CD4-positive, alpha-beta T cell treated with Interleukin-2 at 100 ng/mL for 4 hours (primary cell): ENCODE data around the gene C2orf68.
"Not testable (repeated sequence)": the region's sequence is repeated elsewhere in the genome, so short reads cannot be mapped to it uniquely, and the experiment has no call there.

Experiments
- DNase-seq: peaks from one replicate; pipeline ENCODE4 v3.0.0-alpha.2; 2020; ENCODE audit warnings: low spot score

Gene C2orf68, protein sequence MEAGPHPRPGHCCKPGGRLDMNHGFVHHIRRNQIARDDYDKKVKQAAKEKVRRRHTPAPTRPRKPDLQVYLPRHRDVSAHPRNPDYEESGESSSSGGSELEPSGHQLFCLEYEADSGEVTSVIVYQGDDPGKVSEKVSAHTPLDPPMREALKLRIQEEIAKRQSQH

DNA sequence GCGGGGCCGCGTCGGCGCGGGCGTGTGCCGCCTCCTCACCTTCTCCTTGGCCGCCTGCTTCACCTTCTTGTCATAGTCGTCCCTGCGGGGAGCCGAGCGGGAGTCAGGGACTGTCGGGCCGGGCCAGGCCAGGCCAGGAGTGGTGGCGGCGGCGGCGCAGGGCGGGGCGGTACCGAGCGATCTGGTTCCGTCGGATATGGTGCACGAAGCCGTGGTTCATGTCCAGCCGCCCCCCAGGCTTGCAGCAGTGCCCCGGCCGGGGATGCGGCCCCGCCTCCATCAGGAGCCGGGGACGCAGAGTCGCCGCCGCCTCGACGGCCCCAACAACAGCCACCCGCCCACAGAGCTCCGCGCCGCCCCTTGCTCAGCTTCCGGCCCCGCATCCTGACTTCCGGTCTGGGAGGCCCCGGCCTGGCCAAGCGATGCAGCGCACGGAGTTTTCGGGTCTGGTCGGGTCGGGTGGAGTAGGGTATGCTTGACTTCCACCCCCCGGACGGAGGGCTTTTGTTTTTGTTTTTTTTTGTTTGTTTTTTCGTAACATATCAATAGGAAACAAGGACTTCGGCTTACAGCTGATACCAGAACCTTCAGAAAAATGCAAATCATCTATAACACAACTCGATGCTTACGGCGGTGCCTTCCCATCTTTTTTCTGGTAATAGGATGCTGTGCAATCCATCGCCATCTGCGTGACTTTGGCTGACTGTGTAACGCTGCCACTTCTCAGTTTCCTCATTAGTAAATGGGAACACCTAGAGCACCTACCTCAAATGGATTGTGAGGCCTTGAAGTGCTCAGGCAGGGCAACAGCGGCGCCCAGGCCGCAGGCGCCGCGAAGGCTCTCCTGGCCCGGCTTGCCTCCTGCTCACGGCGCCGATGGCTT is at the start of gene C2orf68:
C2orf68 (minus strand) TSS at position 362 of the 883 bp plus-strand sequence; CDS start at position 280, 82 bp downstream.
- DNase-seq, result peak; percentile 85

DNA sequence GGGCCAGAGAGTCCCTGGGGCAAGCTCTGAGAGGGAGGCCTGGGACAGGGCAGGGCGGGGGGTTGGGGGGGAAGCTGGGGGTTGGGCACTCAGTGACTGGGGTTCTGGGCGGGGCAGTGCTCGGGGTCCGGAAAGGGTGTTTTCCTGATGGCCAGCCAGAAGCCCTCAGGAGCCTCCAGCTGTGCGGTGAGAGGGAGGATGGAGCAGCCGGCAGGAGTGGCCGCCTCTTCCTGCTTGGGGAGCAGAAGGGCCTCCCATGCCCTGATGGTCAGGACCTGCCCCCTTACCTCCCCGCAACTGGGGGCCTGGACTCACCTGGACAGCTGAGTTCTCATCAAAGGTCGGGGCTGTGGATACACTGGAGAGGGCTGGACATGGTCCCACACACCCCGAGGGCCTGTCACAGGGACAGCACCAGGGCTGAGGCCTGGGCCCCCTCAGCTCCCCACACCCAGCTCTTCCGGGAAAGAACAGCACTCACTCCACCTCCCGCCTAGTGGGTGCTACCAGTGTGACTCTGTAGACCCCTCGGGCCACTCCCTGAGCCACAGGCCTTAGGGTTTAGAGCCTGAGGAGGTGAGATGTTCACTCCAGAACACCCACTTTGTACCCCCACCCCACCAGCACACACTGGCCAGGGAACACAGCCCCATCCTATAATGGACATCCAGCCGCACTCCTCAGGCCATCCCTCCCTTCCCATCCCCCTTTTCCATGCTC is 49.4 kb upstream of the C2orf68 start:
- DNase-seq, result no peak

DNA sequence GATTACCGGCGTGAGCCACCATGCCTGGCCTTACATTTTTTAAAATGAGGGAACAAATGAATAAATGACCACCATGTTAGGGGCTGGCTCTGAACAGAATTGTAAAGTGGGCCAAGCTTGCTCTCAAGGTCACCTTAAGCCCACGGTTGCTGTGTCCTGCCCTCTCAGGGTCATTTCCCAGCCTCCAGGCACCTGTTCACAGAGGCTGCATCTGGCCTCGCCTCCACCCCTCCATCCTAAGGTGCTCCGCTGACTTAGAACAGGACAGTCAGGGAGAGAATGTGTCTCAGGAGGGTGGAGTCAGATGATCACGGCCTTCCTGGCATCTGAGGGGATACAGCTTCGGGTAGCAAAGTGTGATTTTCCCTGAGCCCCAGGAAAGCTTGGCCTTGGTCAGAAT is 48.9 kb upstream of the C2orf68 start:
- no peak for DNase-seq

DNA sequence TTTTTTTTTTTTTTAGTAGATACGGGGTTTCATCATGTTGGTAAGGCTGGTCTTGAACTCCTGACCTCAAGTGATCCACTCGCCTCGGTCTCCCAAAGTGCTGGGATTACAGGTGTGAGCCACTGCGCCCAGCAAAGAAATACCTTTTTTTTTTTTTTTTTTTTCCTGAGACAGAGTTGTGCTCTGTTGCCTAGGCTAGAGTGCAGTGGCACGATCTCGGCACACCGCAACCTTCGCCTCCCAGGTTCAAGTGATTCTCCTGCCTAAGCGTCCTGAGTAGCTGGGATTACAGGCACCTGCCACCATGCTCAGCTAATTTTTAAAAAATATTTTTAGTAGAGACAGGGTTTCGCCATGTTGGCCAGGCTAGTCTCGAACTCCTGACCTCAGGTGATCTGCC is 48.4 kb upstream of the C2orf68 start:
- DNase-seq, result not testable (repeated sequence)

DNA sequence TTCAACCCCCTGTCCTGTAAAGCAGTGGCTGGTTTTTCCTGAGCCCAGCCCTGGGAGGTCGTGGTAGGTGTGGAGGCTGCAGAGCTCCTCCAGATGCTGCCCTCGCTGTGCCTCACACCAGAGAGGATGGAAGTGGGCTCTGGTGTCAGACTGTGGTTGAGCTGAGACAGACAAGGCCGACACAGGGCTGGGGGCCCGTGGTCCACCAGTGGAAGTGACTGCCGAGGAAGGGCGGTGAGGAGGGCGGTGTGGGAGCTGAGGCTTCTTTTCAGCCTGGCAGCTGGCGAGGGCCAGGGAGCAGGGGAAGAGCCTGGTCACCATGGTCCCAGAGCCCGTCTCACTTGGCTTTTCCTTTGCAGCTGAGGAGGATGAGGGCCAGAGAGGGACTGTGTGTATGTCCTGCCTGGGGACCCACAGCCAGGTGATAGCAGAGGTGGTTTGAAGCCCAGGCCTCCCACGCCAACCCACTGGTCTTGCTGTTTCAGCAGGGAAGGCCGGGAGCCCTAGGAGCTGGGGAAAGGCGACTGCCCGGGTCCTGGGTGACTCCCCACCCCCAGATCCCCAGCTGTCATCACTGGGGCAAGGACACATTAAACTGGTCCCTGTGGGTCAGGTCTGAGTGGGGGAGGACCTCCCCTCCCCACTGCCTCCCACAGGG is 47.6 kb upstream of the C2orf68 start:
- no peak for DNase-seq

DNA sequence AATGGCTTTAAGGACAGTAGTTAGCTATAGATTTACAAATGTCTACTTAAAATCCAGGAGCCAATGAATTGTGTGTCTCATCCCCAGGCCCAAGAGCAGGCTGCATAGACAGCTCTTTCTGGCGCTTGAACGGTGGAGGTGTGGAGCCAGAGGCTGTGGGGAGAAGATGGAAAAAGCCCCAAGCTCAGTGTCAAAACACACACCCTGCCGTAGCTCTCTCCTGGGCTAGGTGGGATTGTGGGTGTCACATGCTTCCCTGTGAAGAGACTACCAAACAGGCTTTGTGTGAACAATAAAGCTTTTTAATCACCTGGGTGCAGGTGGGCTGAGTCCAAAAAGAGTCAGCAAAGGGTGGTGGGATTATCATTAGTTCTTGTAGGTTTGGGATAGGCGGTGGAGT is 45.5 kb upstream of the C2orf68 start:
- DNase-seq, result not testable (repeated sequence)

DNA sequence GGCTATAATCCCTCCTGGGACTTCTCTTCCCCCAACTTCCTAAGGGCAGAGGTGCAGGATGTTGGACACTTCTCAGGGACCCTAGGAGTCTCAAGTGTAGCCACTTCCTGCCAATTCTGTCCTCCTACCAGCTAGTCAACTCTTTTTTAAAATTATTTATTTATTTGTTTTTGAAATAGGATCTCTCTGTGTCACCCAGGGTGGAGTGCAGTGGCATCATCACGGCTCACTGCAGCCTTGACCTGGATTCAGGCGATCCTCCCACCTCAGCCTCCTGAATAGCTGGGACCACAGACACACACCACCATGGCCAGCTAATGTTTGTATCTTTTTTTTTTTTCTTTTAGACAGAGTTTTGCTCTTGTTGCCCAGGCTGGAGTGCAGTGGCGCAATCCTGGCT is 44.6 kb upstream of the C2orf68 start:
- DNase-seq, result no peak

DNA sequence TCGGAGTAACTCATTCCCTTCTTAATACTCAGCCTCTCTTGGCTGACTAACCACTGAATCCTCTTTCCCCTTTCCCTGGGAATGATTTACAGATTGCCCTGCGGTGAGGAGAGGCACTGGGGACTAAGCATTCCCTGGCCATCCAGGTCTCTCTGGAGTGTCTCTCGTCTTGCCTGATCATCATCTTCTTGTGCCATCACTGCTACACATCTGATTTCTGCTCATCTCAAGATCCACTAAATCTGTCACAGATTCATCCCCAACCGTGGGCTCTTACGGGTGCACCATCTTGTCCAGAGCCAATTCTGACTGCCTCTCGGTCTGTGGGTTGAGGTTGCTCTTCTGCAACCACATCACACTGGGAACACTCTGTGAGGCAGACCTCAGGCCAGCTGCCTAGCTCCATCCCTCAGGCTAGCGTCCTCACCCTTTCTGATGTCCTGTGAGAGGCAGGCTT is 44.1 kb upstream of the C2orf68 start:
- no peak for DNase-seq

DNA sequence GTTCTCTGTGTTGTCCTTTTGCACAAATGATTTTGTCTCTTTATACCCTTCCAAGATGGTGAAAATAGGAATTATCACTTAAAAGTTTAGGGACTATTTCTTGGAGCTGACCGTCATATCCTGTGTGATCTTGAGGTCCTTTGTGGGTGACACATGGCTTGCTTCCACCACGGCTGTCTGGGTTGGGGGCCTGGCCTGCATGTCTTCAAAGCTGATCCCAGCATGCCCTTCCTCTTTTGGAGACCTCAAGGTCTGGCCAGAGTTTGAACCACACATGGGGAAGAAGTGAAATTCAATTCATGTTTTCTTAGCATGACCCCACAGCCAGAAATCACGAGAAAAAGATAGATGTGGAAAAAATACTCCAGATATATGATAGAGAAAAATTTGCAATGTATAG is 42.1 kb upstream of the C2orf68 start:
- DNase-seq, result no peak

DNA sequence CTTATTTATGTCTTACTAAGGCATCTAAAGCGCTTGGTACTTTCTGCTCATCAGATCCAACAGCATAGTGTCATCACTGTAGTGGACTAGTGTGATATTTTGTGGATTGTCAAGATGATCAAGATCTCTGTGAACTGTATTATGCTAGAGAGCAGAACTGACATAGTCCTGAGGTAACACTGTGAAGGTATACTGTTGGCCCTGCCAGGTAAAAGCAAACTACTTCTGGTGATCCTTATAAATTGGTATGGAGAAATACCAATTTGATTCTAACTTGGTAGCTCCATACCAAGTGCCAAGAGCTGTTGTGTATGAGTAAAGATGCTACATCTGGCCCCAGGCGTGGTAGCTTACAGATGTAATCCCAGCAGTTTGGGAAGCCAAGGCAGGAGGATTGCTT is 40.2 kb upstream of the C2orf68 start:
- no peak for DNase-seq

DNA sequence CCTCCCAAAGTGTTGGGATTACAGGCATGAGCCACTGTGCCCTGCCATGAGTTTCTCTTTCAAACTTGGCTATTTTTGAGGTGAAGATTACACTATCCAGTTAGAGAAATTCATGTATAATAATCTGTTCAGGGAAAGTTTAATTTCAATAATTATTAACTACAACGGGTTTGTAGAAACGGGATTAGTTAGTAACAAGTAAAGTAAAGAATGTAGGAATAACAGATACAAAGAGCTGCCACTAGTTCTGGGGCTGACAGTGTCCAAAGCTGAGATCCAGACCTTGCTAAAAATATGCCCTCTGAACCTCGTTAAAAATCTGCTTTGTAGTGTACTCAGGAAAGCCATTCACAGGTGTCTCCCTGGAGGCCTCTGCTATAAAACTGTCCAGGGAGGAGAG is 39.2 kb upstream of the C2orf68 start:
- no peak for DNase-seq

DNA sequence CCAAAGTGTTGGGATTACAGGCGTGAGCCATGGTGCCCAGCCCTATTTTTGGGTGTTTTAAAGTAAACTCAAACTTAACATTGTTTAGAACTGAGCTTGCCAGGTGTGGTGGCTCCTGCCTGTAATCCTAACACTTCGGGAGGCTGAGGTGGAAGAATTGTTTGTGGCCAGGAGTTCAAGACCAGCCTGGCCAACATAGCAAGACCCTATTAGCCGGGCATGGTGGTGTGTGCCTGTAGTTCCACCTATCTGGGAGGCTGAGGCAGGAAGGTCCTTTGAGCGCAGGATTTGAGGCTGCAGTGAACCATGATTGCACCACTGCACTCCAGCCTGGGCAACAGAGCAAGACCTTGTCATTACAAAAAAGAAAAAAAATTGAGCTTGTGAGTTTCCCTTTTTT is 38.6 kb upstream of the C2orf68 start:
- DNase-seq, result no peak

DNA sequence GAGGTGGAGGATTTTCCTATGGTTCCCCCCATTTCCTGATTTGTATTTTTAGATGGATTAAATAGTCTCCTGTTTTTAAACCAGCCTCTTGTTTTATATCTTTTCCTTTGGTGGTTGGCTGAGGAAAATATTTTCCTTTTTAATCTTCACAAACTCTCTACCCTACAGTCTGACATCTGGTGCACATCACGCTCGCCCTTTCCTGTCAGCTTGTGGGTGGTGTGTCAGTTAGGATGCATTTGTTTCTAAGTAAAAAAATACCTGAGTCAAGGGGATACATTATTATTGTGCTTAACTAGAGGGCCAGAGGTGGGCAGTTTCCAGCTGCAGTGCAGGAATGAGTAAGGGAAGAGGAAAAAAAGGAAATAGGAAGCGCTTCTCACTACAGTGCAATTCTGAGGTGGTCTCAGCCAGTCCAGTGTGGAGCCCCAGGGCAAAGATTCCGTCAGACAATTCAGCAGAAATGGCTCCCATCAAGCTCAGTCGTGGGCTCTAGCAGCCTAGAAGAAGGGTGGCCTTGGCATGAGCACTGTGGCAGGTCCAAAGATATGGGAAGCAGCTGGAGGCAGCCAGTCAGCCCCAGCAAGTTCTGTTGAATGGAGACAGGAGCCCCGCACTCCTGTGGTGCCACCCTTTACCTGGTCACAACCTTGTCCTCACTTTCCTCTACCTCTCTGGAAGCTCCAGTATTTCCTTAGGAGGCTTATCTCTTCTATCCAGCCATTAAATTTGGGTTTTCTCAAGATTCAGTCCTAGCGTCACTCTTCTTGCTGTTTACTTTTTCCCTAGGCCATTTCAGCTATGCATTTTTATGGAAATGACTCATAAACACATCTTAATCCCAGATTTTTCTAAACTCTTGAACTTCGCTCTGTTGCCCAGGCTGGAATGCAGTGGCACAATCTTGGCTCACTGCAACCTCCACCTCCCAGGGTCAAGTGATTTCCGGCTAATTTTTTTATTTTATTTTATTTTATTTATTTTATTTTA is 37.6 kb upstream of the C2orf68 start:
- no peak for DNase-seq

DNA sequence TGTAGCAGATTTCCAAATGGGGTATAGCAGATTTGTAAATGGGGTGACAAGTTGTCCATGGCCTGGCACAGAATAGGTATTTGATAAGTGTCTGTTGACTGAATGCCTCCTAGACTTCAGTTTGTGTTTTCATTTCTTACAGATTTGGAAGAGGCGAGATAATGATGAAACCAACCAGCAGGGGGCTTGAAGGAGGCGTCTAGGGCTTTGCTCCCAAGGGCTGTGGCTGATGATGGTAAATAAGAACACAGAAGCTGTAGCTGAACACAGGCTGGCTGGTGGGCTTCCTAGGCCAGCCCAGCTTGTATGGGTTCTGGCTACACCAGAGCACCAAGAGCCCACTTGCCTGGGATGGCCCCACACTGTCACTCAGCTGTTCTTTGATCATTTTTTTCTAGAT is 36.8 kb upstream of the C2orf68 start:
- DNase-seq, result peak; percentile 19

DNA sequence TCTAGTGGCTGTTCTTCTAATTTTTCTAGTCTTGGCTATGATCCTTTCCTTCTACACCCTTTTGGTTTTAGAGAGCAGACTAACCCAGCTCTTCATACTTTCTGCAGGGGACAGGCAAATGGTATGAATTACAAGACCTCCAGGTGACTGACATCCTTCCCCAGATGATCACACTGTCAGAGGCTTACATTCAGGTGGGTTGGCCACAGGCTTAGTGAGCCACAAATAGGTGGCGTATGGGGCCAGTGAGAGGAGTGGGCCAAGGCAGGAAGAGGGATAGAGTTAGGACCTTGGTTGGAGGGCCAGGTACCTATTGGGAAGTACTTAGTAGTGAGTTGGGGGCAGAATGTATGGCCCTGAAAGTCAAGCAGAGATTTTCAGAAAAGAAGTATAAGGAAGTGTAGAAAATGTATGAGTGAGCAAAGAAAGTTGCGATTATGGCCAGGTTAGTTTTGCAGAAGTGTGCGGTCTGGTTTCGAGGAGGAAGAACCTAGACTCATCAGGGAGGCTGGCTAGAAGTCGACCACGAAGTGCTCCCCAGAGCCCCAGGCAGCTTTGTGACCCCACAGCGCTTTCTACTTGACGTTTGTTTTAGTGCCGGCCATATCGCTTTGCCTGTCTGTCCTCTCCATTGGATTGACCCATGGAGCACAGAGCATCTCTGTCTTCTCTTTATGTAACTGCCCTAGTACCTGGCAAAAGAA is 36.1 kb upstream of the C2orf68 start:
- DNase-seq, result no peak

DNA sequence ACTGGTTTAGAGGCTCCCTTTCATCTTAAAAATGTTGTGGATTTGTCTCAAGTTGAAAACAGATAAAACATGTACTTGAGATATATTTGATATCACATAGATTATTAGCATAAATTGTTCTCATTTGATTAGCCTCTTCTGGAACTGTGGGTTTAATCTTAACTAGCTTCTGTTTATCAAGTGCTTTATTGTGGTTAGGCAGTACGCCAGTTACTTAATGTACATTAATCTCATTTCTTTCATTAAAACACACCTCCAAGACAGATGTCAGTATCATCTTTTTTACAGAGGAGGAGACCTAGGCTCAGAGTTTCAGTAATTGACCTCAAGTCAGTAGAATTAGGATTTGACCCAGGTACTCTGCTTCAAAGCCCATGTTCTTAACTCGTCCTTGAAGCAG is 34.3 kb upstream of the C2orf68 start:
- no peak for DNase-seq

DNA sequence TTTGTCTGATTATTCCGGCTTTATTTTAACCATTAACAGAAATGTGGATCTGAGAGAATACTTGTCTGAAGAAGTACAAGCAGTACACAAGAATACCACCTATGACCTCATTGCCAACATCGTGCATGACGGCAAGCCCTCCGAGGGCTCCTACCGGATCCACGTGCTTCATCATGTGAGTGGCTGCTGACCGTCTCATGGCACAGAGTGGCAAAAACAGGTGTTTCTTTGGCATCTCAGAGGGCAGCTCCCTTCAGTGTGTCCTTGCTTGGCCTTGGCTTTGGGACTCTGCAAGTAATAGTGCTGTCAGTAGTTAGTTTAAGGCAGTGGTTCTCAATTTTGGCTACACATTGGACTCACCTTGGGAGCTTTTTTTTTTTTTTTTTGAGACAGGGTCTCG is 33.0 kb upstream of the C2orf68 start:
- no peak for DNase-seq

DNA sequence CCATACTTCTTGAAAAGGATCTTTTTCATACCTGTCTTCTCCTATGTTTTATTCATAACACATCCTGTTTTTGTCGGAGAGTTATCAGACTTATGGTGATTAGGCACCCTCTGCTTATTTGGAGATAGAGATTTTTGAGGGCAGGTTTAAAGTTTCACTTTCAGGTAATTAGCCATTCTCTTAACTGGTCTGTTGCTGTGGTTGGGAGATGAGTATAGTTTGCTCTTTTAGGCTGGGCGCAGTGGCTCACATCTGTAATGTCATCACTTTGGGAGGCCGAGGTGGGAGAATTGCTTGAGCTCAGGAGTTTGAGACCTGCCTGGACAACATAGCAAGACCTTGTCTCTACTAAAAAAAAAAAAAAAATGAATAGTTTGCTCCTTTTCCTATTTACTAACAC is 30.9 kb upstream of the C2orf68 start:
- DNase-seq, result peak; percentile 15

DNA sequence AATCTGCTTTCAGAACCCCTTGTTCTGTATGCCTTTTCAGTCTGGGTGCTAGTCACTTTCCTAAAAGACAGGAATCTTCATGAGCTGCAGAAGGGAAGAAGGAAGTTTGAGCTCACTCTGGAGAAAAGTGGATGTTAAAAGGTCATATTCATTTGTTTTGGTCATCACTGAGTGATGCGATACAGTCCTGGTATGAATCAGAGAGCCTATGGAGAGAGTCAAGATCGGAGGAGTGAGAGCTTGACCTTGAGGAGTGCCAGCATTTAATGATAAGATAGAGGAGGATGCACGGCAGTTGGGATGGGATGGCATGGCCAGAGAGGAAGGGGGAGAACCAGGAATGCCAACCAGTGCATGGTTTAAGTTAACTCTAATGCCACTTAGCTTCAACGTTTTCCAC is 23.8 kb upstream of the C2orf68 start:
- DNase-seq, result no peak

DNA sequence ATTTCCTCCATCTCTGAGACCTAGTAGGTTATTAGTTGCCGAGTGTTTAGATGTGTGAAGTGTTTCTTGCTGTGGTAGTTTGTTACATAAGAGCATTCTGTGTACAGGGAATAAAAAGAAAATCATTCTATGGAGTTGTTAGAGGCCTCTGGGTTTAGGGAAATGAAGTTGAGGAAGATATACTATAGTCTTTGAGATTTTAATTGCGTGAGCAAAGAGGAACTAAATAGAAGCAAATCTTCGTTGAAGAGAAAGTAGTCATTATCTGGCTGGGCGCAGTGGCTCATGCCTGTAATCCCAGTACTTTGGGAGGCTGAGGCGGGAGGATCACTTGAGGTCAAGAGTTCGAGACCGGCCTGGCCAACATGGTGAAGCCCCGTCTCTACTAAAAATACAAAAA is 23.1 kb upstream of the C2orf68 start:
- no peak for DNase-seq

DNA sequence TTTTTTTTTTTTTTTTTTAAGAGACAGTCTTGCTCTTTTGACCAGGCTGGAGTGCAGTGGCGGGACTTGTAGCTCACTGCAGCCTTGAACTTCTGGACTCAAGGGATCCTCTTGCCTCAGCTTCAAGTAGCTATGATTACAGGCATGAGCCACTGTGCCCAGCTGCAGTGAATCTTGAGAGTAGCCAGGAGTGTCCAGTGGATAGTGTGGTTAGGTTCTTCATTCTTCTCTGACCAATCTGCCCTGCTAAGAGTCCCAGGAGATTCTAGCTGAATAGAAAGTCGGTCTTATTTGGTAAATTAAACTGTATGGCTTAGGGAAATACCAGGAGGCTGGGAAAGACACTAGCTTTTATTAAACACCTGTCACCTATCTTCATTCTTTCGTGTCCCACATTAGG is 19.4 kb upstream of the C2orf68 start:
- no peak for DNase-seq
